Non-pigmented ciliary epithelial cell (primary cell): ENCODE data around the gene TAF3.
"Not testable (repeated sequence)": the region's sequence is repeated elsewhere in the genome, so short reads cannot be mapped to it uniquely, and the experiment has no call there.

ENCODE experiments used
- DNase-seq: peaks from one replicate; pipeline ENCODE4 v3.0.0-alpha.2; 2010; ENCODE audit warnings: low read depth

Gene TAF3

GRCh38 chr10:7811000-7811399 is 7.3 kb upstream of the TAF3 start:
- no peak for DNase-seq

GRCh38 chr10:7811743-7812142 is 6.6 kb upstream of the TAF3 start:
- not testable (repeated sequence) for DNase-seq

- no peak for DNase-seq
Observed at GRCh38 chr10:7813481-7813880, 4.8 kb upstream of the TAF3 start.

- no peak for DNase-seq
Observed at GRCh38 chr10:7817576-7817975, 729 bp upstream of the TAF3 start.

GRCh38 chr10:7817984-7818294 is 366 bp upstream of the TAF3 start:
- no peak for DNase-seq

GRCh38 chr10:7819121-7819460 is 786 bp downstream of the TAF3 start:
- peak; percentile 6 for DNase-seq

- DNase-seq: no peak
Observed at GRCh38 chr10:7824251-7824650, 5.9 kb downstream of the TAF3 start.

- peak; percentile 34 for DNase-seq
Observed at GRCh38 chr10:7826971-7827370, 8.7 kb downstream of the TAF3 start.

GRCh38 chr10:7829289-7829834 is 11.1 kb downstream of the TAF3 start:
- no peak for DNase-seq

GRCh38 chr10:7832060-7832459 is 13.8 kb downstream of the TAF3 start:
- DNase-seq: no peak

- DNase-seq: no peak
Observed at GRCh38 chr10:7833210-7833609, 14.9 kb downstream of the TAF3 start.

GRCh38 chr10:7834262-7834661 is 16.0 kb downstream of the TAF3 start:
- DNase-seq: no peak

GRCh38 chr10:7836571-7836970 is 18.3 kb downstream of the TAF3 start:
- no peak for DNase-seq

GRCh38 chr10:7846591-7846990 is 28.3 kb downstream of the TAF3 start:
- DNase-seq: no peak

- DNase-seq: no peak
Observed at GRCh38 chr10:7853226-7853842, 35.0 kb downstream of the TAF3 start.

- DNase-seq: no peak
Observed at GRCh38 chr10:7853890-7854289, 35.6 kb downstream of the TAF3 start.

- DNase-seq: no peak
Observed at GRCh38 chr10:7855205-7855604, 36.9 kb downstream of the TAF3 start.

- no peak for DNase-seq
Observed at GRCh38 chr10:7856678-7857077, 38.4 kb downstream of the TAF3 start.

- DNase-seq: no peak
Observed at GRCh38 chr10:7857262-7857661, 39.0 kb downstream of the TAF3 start.

GRCh38 chr10:7861509-7862120 is 43.3 kb downstream of the TAF3 start:
- no peak for DNase-seq

- DNase-seq: no peak
Observed at GRCh38 chr10:7862121-7862514, 43.8 kb downstream of the TAF3 start.

GRCh38 chr10:7866176-7866575 is 47.9 kb downstream of the TAF3 start:
- DNase-seq: no peak

GRCh38 chr10:7872041-7872442 is 53.7 kb downstream of the TAF3 start:
- no peak for DNase-seq

GRCh38 chr10:7874864-7875263 is 56.6 kb downstream of the TAF3 start:
- no peak for DNase-seq
